GM19025 (cell line): ENCODE results near the gene HAL.

ENCODE experiments used
- ATAC-seq: cut with Tn5 transposase; IDR thresholded peaks from one replicate; pipeline ENCODE4 v1.9.1; 2021; ENCODE audit warnings: mild to moderate bottlenecking, low read depth, moderate library complexity; ENCODE audit not compliant: unreplicated experiment

The HAL gene, protein sequence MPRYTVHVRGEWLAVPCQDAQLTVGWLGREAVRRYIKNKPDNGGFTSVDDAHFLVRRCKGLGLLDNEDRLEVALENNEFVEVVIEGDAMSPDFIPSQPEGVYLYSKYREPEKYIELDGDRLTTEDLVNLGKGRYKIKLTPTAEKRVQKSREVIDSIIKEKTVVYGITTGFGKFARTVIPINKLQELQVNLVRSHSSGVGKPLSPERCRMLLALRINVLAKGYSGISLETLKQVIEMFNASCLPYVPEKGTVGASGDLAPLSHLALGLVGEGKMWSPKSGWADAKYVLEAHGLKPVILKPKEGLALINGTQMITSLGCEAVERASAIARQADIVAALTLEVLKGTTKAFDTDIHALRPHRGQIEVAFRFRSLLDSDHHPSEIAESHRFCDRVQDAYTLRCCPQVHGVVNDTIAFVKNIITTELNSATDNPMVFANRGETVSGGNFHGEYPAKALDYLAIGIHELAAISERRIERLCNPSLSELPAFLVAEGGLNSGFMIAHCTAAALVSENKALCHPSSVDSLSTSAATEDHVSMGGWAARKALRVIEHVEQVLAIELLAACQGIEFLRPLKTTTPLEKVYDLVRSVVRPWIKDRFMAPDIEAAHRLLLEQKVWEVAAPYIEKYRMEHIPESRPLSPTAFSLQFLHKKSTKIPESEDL

GRCh38 chr12:95996034-95996658 is at the start of gene HAL:
HAL (minus strand) TSS chr12:95996344; CDS start chr12:95995910, 434 bp downstream.
- no peak for ATAC-seq

DNA sequence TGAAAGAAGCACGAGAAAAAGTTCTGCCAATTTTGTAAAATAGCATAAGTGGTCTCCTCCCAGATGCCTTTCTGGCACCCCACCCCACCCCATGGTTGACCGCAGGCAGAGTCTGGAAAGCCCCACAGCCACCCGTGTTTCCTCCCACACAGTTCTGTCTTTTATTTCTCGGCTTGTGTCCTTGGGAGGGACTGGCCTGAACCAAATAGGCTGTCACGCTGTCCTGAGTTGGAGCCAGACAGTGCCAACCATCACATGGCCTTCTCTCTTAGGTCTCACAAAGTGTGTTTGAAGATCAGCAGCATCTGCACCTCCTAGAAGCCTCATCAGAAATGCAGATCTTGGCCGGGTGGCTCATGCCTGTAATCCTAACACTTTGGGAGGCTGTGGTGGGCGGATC is 49.4 kb upstream of the HAL start:
- ATAC-seq: no peak

DNA sequence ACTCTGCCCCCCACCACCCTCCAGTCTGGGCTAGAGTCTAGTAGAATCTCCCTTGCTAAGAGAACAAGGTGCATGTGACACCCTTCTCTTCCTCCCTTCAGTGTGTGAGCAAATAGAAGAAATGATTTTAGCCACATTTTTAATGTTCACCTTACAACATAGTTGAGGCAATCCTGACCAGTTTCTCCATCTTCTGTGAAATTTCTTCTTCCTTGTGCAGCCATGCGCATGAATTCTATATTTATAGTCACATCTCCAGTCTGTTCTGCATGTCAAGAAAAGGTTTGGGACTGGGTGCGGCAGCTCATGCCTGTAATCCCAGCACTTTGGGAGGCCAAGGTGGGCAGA is 48.8 kb upstream of the HAL start:
- no peak for ATAC-seq

DNA sequence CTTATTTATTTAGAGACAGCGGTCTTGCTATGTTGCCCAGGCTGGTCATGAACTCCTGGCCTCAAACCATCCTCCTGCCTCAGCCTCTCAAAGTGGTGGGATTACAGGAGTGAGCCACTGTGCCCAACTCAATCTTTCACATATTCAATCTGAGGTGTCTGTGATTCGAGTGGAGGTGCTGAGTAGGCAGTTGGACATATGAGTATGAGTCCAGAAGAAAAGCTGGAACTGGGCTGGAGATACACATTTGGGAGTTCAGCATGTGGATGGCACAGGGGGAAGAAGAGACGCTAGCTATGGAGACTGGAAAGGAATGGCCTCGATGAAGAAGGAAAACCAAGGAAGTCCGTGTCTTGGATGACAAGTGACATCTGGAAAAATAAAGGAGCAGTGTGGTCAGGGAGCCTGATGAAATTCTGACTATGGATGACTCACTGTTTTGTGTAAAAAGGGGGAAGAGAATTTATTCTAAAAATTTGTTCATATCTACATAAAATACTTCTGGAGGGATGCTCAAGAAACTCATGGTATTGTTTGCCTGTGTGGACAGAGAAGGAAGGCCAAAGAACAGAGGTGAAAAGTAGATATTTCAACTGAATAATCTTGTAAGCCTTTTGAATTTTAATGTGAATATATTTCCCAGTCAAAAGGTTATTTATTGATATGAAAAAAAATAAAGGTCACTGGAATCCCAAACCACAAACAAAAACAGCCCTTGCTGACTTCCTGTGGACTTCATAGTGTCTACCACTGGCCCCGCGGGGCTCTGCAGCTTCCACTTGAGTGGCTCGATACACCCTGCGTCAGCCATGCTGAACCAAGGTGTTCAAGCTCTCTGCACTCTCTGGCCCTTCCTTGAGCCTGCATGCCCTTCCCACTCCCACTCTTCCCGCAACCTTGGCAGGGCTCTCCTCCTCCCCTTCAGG is 48.1 kb upstream of the HAL start:
- no peak for ATAC-seq

DNA sequence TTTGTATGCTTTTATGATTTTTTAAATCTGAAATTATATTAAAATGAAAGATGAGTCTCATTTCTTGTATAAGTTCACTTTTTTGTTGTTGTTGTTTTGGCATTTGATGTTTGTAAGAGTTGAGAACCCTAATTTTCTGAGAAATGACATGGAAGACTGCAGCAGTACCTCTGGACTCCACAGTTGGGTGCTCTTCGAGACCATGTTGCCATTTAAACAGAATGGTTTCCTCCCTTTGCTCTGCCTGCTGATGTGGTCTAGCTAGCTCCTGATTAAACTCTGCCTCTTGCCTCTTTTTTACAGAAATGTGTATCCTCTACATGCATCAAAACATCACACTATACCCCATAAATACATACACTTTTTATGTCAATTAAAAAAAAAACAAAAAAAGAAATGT is 45.0 kb upstream of the HAL start:
- ATAC-seq: no peak

- ATAC-seq: no peak
Measured at GRCh38 chr12:96040305-96041133, 44.4 kb upstream of the HAL start.

GRCh38 chr12:96039516-96039915 is 43.4 kb upstream of the HAL start:
- no peak for ATAC-seq

DNA sequence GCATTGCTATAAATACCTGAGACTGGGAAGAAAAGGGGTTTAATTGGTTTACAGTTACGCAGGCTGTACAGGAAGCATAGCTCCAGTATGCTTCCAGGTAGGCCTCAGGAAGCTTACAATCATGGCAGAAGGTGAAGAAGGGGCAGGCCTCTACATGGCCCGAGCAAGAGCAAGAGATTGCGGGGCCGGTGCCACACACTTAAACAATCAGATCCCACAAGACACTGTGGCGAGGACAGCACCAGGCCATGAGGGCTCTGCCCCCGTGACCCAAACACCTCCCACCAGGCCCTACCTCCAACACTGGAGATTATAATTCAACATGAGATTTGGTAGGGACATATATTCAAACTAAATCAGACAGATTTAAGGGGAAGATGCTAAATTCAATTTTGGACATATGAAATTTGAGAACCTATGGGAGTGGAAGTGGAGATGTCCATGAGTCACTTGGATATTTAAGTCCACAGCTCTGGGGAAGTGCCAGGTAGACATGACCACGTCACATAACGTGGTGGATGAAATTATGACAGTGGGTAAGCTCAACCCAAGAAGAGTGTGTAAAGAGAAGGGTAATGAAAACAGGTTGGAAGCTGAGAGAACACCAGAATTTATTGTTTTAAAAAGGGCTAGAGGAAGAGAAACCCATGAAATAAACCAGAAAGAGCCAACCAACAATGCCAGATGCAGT is 40.8 kb upstream of the HAL start:
- ATAC-seq: no peak

DNA sequence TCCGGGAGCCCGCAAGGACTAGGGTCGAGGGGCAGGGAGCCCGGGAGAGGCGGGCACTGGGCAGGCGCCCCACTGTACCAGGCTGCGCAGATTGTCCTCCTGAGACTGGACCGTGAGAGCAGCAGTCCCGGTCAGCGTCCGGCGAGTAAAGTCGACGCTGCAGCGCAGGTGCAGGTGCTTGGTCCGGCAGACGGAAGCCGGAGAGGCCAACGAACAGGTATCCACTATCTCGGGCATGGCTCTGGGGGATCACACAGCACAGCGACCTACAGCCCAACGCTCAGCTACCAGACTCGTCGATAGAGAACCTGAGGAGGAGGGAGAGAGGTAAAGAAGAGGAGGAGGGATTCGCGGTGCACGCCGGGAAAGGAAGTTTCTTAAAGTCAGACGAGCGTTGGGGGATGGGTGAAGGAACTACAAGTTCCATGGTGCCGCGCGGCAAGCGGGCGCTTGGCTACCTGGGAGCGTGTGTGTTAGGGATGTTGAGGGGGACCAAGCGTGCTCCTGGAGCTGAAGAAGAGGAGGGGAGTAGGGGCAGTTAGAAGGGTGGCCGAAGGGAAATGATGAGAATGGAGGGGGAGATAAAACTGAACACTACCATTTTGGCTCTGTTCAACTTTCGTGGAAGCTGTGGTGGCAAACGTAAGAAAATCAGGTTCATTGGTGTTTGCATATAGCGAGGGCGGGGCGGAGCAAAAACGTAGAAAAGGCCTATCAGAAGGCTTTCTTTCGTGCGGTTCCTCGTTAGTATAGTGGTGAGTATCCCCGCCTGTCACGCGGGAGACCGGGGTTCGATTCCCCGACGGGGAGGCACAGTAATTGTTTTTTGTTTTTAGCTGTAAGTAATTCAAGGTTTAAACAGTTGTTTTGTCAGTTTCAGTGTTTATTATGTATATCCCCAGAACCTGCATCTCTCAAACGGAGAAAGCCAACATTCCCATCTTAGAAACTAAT is 39.4 kb upstream of the HAL start, which contains the start of gene LTA4H:
TSS of gene LTA4H (minus strand) at position 305 of the 954 bp plus-strand sequence. CDS start at position 237, 68 bp downstream.
- ATAC-seq: peak; percentile 89

DNA sequence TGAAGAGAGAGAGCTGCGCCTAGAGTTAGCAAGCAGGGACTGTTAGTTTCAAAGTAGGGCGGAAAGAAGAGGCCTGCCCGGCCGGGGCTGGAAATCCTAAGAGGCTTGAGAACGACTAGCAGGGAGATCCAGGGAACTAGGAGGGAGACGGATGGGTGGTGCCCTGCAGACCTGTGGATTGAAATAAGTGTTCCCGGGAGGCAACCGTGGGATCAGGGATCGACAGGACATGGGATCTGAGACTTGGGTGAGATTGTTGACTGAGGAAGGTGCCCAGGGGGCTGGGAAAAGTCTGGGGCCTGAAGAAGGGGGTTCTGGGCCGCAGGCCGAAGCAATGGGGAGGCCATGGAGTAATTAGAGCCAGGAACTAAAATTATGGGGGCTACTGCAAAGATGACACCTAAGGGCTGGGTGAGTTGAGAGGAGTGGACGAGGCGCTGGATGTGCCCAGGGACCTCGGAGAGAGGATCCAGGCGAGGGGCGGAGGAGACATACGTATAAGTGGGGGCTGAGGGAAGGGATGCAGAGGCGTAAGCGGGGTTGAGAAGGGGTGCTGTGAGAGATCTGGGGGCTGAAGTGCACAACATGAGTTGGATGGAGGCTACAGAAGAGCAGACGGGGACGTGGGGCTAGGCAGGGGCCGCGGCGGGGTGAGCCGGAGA is 38.6 kb upstream of the HAL start:
- ATAC-seq: no peak

DNA sequence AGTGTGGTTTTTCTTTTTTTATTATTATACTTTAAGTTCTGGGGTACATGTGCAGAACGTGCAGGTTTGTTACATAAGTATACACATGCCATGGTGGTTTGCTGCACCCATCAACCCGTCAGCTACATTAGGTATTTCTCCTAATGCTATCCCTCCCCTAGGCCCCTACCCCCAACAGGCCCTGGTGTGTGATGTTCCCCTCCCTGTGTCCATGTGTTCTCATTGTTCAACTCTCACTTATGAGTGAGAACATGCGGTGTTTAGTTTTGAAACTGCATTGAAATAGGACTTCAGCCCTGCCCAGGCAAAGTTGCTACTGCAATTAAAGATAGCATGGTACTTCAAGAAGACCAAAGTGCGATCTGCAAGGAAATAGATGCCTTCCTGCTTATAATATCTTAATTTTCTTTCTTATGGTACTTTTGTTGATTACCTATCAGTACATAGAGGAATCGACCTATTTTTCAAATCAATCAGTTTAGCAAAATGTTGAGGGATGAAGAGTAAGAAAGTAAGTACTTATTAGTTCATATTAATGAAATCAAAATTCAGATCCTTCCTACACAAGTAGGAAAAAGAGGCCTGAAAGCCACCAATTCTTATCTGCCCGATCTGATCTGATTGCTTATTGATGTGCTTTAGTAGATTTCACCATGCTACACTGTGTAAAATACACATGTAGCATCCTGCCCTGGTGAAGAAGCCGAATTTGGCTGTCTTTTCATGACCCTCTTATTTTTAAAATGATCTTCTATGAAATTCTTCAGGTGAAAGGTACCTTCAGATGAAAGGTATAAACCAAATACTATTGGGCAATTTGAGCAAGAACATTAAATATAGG is 37.6 kb upstream of the HAL start:
- ATAC-seq: no peak

DNA sequence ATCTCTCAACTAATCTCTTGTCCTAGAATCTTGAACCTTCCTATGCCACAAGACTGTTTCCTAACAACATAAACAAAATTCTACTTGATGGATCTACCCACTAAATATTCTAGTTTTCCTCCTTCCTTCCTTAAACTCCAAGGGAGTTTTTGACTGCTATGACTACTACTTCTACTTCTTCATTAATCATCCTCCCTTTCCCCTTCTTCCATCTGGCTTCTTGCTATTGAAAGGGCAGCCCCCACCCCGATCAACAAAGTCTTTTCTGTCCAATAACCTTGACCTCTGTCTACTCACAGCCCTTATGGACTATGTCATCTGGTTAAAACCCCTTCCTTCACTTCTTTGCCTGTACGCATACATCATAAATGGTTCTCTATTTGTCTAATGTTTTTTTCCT is 33.7 kb upstream of the HAL start:
- ATAC-seq: no peak

DNA sequence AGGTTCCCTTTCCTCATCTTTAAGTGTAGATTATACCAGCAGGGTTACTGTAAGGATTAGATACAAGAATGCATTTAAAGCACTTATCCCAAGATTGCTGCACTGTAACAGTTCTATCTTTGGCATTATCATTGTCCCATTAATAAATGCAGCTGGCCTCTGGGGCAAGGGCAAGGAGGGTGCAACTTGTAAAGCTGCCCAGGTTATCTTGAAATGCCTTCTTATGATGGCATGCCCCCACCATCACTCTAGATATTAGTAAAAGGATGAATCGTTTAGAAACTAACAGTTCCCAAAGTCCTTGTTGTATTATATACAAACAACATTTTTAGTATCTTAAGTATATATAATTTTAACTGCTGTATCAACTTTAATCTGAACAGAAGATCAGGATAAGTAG is 32.4 kb upstream of the HAL start:
- no peak for ATAC-seq

DNA sequence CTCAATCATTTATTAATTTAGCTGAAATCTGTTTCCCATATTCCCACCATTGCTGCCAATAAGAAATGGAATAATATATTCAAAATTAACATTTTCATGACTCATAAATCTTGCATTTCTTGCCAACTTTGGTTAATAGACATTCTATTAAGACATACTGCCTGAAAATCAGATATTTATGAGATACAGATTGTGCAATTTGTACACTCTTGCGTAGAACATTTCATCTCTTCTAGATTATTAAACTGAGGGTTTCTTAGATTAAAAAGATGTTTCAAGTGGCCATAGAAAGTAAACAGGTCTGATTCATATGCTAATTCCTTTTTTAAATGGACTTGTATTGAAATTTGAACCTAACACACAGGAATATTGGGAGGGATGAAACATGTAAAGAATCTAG is 30.2 kb upstream of the HAL start:
- ATAC-seq: no peak

DNA sequence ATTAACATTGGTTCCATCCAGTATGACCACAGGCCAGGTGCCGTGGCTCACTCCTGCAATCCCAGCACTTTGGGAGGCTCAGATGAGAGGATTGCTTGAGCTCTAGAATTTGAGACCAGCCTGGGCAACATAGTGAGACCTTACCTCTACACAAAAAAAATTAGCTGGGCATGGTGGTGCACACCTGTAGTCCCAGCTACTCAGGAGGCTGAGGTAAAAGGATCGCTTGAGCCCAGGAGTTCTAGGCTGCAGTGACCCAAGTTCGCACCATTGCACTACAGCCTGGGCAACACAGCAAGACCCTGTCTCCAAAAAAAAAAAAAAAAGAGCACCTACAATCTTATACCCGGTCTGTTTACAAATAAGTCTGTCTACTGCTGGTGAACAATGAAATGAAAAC is 29.4 kb upstream of the HAL start:
- no peak for ATAC-seq

GRCh38 chr12:96020314-96021003 is 24.3 kb upstream of the HAL start:
- peak; percentile 87 for ATAC-seq
